GM10266 (cell line): ENCODE results near the gene ADGRV1.
A peak's percentile ranks its signal among the peaks of the same experiment; 100 is the strongest.

Experiments
- DNase-seq: peaks from one replicate; pipeline ENCODE4 v3.0.0; 2012; ENCODE audit errors: extremely low spot score
- CTCF ChIP-seq: IDR thresholded peaks from 2 replicates; pipeline ENCODE4 v1.5.1; 2012; ENCODE audit warnings: mild to moderate bottlenecking, low read depth; ENCODE audit not compliant: control insufficient read depth, insufficient read depth; ENCODE audit errors: missing control alignments

The ADGRV1 gene

GRCh38 chr5:90940227-90940995 lies 381.8 kb downstream of the ADGRV1 start:
- no peak for TF ChIP-seq CTCF
- peak; percentile 48 for DNase-seq

GRCh38 chr5:90941002-90941720 lies 382.6 kb downstream of the ADGRV1 start:
- no peak for DNase-seq
- TF ChIP-seq CTCF: no peak

GRCh38 chr5:90944116-90944515 lies 385.5 kb downstream of the ADGRV1 start:
- TF ChIP-seq CTCF: no peak
- no peak for DNase-seq

- TF ChIP-seq CTCF: no peak
- no peak for DNase-seq
Measured at GRCh38 chr5:90947667-90948066, 389.1 kb downstream of the ADGRV1 start.

- TF ChIP-seq CTCF: no peak
- no peak for DNase-seq
Measured at GRCh38 chr5:90948969-90949368, 390.4 kb downstream of the ADGRV1 start.

GRCh38 chr5:90949469-90950358 lies 391.1 kb downstream of the ADGRV1 start:
- no peak for DNase-seq
- TF ChIP-seq CTCF: no peak
